Measurements from ENCODE around the gene SSH2. TPM values are rescaled to one million over a fixed set of nuclear protein-coding genes. Genes with fewer than 3 reads are reported as not detected.

SSH2 gene
- total RNA-seq, 1 donor from 2014 or later = 12.2 TPM

- Histone ChIP-seq H3K79me2 (ENCODE audit: low read depth) (peaks cover 10% of the 10 kb centered on the region), H3K4me2 (no peak overlapping the region), H3K9me3 (ENCODE audit: low read depth) (no peaks in the 10 kb centered on the region), H3K27ac (no peak overlapping the region), H3K4me1 (no peaks in the 10 kb centered on the region), H3K27me3 (no peaks in the 10 kb centered on the region), H3K36me3 (no peaks in the 10 kb centered on the region), H3K9ac (no peak overlapping the region), H3F3A (ENCODE audit: low read depth) (no peaks in the 10 kb centered on the region), H4K20me1 (ENCODE audit: low read depth) (no peaks in the 10 kb centered on the region), H3K4me3 (no peak overlapping the region), H2AFZ (replicated peaks) (no peak overlapping the region)
- no peak for DNase-seq (ENCODE audit: low spot score)
- H3K4me1 Mint-ChIP-seq = no peaks in the 10 kb centered on the region
- no peaks in the 10 kb centered on the region for H3K9me3 Mint-ChIP-seq
- peaks cover 2% of the 10 kb centered on the region for H3K36me3 Mint-ChIP-seq
- no peaks in the 10 kb centered on the region for H3K27me3 Mint-ChIP-seq (ENCODE audit: insufficient read depth, low read depth)
- H3K4me3 Mint-ChIP-seq = no peak overlapping the region
- H3K27ac Mint-ChIP-seq = no peak overlapping the region
- TF ChIP-seq EZH2 (IDR thresholded peaks at IDR 0.05) (no peak), EZH2phosphoT487 (IDR thresholded peaks at IDR 0.05) (no peak), CTCF (IDR thresholded peaks at IDR 0.05) (no peak)
Observed at GRCh38 chr17:29883497-29883896, 46.5 kb downstream of the SSH2 start.

GRCh38 chr17:29881256-29881655 lies 48.8 kb downstream of the SSH2 start:
- Mint-ChIP-seq H3K4me1 (no peaks in the 10 kb centered on the region), H3K4me3 (no peak overlapping the region), H3K27ac (no peak overlapping the region), H3K9me3 (peaks cover 2% of the 10 kb centered on the region), H3K27me3 (ENCODE audit: insufficient read depth, low read depth) (no peaks in the 10 kb centered on the region), H3K36me3 (peaks cover 10% of the 10 kb centered on the region)
- TF ChIP-seq EZH2 (IDR thresholded peaks at IDR 0.05) (no peak), CTCF (IDR thresholded peaks at IDR 0.05) (no peak), EZH2phosphoT487 (IDR thresholded peaks at IDR 0.05) (no peak)
- Histone ChIP-seq H3K4me3 (no peak overlapping the region), H3K9me3 (ENCODE audit: low read depth) (no peaks in the 10 kb centered on the region), H4K20me1 (ENCODE audit: low read depth) (no peaks in the 10 kb centered on the region), H3F3A (ENCODE audit: low read depth) (no peaks in the 10 kb centered on the region), H2AFZ (replicated peaks) (no peak overlapping the region), H3K36me3 (no peaks in the 10 kb centered on the region), H3K79me2 (ENCODE audit: low read depth) (peaks cover 19% of the 10 kb centered on the region), H3K27ac (no peak overlapping the region), H3K9ac (no peak overlapping the region), H3K4me1 (no peaks in the 10 kb centered on the region), H3K4me2 (no peak overlapping the region), H3K27me3 (no peaks in the 10 kb centered on the region)
- no peak for DNase-seq (ENCODE audit: low spot score)

- H3K9me3 ChIP-seq (ENCODE audit: low read depth) = no peaks in the 10 kb centered on the region
- Mint-ChIP-seq H3K36me3 (peaks cover 8% of the 10 kb centered on the region), H3K27ac (no peak overlapping the region), H3K4me1 (no peaks in the 10 kb centered on the region), H3K9me3 (peaks cover 7% of the 10 kb centered on the region), H3K4me3 (no peak overlapping the region), H3K27me3 (ENCODE audit: insufficient read depth, low read depth) (no peaks in the 10 kb centered on the region)
- H2AFZ ChIP-seq (replicated peaks) = no peak overlapping the region
- H3K4me1 ChIP-seq = no peaks in the 10 kb centered on the region
- no peak overlapping the region for H3K4me2 ChIP-seq
- H3K27me3 ChIP-seq = no peaks in the 10 kb centered on the region
- H3K9ac ChIP-seq = no peak overlapping the region
- H3K4me3 ChIP-seq = no peak overlapping the region
- H3K79me2 ChIP-seq (ENCODE audit: low read depth) = peaks cover 21% of the 10 kb centered on the region
- TF ChIP-seq EZH2phosphoT487 (IDR thresholded peaks at IDR 0.05) = no peak
- no peak for TF ChIP-seq EZH2 (IDR thresholded peaks at IDR 0.05)
- TF ChIP-seq CTCF (IDR thresholded peaks at IDR 0.05) = no peak
- no peaks in the 10 kb centered on the region for H3F3A ChIP-seq (ENCODE audit: low read depth)
- H3K36me3 ChIP-seq = no peaks in the 10 kb centered on the region
- H4K20me1 ChIP-seq (ENCODE audit: low read depth) = no peaks in the 10 kb centered on the region
- no peak overlapping the region for H3K27ac ChIP-seq
- DNase-seq (ENCODE audit: low spot score) = no peak
Observed at GRCh38 chr17:29880031-29880430, 50.0 kb downstream of the SSH2 start.

Measured in neural progenitor cell (in vitro differentiated cells).